Coronary artery (tissue), 2 donors: Measurements from ENCODE around the gene CACNA1C.

Experiments
- DNase-seq: peaks from one replicate; pipeline ENCODE4 v3.0.0-alpha.2; 2017; ENCODE audit warnings: low spot score
- H3K27ac ChIP-seq, 2 donors: fragments of 200-600 bp; sonication (generic); one replicate each; pipeline ENCODE4 v1.5.1; 2016 to 2019
- H3K4me3 ChIP-seq: fragments of 200-600 bp; sonication (generic); 2 replicates; pipeline ENCODE4 v1.5.1; 2016; ENCODE audit warnings: mild to moderate bottlenecking, moderate library complexity
- TF ChIP-seq, protein P1 (sequence below): fragments of 200-600 bp; sonication (generic); IDR thresholded peaks from one replicate; pipeline ENCODE4 v1.5.1; 2019; ENCODE audit warnings: antibody characterized with exemption

CACNA1C gene

DNA sequence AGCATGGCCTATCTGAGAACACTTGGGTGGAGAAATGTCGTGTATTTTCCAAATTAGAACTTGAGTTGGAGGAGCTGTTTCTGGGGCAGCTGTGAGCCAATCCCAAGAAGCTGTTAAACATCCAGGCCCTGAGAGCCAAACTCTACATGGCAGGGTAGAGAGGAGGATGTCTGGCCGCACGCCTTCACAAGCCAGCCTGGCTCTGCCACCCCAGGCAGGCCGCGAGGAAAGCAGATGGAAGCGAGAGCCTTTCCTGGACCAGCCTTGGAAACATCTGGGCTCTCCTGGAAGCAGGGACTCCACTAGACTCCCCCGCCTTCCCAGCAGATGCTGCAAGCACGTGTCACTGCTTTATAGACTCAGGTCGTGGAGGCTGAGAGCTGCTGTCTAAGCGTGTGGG, 429.2 kb downstream of the CACNA1C start:
- H3K27ac ChIP-seq, result no peak overlapping the region
- no peak overlapping the region for H3K4me3 ChIP-seq
- TF ChIP-seq, protein P1, sequence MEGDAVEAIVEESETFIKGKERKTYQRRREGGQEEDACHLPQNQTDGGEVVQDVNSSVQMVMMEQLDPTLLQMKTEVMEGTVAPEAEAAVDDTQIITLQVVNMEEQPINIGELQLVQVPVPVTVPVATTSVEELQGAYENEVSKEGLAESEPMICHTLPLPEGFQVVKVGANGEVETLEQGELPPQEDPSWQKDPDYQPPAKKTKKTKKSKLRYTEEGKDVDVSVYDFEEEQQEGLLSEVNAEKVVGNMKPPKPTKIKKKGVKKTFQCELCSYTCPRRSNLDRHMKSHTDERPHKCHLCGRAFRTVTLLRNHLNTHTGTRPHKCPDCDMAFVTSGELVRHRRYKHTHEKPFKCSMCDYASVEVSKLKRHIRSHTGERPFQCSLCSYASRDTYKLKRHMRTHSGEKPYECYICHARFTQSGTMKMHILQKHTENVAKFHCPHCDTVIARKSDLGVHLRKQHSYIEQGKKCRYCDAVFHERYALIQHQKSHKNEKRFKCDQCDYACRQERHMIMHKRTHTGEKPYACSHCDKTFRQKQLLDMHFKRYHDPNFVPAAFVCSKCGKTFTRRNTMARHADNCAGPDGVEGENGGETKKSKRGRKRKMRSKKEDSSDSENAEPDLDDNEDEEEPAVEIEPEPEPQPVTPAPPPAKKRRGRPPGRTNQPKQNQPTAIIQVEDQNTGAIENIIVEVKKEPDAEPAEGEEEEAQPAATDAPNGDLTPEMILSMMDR, result no peak
- no peak for DNase-seq

DNA sequence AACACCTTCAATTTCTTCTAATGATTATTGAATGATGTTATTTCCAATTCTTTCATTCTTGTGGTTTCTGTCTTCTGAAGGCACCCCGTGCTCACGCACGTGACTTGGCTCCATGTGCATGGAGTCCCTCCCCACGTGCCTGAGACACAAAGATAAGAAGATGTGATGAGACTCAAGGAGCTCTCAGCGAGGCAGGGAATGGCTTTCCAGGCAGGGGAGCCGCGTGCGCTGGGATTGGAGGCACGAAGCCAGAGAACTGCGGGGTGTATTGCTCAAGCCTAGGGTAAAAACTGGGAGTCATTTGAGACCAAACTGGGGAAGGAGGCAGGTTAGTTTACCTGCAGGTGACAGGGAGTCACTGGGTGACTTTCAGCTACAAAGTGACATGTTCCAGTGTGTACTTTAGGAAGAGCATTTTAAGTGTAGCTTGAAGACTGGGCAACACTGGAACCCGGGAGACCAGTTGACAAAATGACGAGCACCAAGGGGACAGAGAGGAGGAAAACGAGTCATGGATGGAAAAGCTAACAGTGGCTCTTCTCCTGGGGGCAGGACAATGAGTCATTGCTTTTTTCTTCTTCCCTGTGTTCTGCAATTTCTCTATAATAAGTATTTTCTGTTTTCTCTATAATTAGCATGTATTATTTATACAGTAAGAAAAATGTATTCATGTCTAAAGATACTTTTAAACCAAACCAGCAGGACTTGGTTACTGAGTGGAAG, 430.3 kb downstream of the CACNA1C start:
- H3K27ac ChIP-seq, result no peak overlapping the region
- no peak for DNase-seq
- no peak overlapping the region for H3K4me3 ChIP-seq
- TF ChIP-seq, protein P1, result no peak

DNA sequence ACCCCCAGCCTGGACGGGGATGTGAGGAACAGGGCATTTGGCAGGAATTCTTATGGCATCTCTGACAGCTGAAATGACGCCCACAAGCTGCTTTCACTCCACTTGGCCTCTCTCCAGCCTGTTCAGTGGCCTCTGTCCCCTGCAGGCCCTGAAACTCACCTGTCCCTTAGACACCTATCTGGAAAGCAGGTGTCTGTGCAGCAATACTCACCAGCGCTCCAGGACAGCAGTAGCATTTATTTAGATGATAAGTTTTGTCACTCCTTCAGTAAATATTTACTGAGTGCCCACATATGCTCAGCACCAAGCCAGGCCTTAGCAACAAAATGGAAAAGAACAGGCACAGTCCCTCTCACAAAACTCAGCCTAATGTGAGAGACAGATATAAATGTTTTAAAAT, 430.9 kb downstream of the CACNA1C start:
- TF ChIP-seq, protein P1, result no peak
- no peak overlapping the region for H3K27ac ChIP-seq
- no peak for DNase-seq

DNA sequence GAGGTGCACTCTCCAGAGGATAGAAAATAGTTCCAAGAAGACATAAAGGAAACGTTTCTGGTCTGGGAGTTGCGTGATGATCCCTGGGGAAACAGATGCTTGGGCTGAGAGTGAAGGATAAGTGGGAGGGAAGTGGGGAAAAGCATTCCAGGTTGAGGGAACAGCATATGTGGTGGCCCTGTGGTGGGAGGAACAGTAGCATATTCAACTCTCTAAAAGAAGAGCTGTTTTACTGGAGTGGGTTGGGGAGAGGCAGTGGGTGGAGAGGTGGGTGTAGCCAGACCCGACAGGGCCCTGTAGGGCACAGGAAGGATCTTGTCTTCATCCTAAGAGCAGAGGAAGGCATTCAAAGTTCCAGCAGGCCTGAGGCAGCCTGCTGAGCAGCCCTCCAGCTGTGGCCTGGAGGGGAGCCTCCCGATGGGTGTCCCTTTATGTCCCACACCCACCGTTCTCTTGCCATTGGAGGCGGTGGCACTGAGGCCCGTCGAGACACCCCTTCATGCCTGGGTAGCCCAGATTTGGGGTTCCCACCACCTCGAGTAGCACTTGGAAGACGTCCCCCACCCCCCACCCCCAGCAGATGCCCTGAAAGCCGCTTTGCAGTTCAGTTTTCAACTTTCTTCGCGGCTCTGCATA, 431.5 kb downstream of the CACNA1C start:
- H3K4me3 ChIP-seq, result no peak overlapping the region
- TF ChIP-seq, protein P1, result no peak
- H3K27ac ChIP-seq, result no peak overlapping the region
- no peak for DNase-seq

More for the DNA sequence above, 430.9 kb downstream of the CACNA1C start:
- H3K4me3 ChIP-seq, result no peak overlapping the region

DNA sequence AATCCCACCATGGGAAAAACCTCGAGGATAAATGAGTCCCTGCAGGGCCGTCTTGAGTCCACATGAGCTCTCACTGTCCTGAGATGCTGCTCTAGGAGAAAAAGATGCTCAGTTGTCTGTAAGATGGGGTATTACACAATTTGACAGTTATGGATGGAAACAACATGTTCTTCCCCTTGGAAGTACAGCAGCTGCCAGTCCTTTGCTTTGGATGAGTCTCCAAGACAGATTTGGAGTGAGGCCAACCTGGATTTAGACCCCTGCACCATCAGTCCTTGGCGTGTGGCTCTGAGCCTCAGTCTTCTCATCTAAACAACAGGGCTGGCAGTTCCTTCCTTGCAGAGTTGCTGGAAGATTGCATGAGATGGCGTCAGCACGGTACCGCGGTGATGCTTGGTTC, 432.9 kb downstream of the CACNA1C start:
- H3K4me3 ChIP-seq, result no peak overlapping the region
- H3K27ac ChIP-seq, result no peak overlapping the region
- no peak for DNase-seq
- TF ChIP-seq, protein P1, result no peak

DNA sequence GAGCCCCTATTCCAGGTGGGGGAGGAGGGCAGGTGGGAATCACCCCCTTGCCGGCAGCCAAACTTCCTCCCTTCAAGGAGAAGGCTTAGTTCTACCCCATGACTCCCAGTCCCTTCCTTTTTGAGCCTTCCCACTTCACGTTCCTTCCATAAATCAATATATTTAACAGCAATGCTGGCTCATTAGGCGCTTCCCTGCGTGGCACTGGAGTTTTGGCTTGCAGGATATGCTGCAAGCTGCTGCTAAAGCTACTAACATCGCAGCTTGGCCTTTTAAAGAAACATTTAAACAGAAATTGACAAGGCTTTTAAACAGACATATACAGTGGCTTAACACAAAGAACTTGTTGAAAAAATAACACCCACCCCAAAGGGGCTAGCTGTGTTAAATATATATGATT, 434.0 kb downstream of the CACNA1C start:
- DNase-seq, result no peak
- Histone ChIP-seq H3K27ac (no peak overlapping the region), H3K4me3 (no peak overlapping the region)
- TF ChIP-seq, protein P1, result no peak

DNA sequence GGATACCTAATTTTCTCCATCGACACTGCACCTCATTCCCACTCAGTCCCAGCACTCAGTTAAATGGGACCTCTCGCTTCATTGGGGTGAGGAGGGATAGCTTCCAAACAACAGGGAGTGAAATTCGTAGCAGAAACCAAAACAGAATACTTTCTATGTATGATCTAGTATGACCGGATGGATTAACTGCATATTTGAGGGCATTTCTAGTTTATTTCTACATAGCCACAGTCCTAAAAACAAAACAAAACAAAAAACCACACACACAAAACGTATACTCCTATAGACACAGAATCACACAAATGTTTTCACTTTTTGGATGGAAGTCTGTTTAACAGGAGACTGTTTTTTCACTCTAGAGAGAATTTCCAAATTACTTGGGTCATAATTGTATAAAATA, 434.5 kb downstream of the CACNA1C start:
- no peak overlapping the region for H3K27ac ChIP-seq
- no peak for DNase-seq
- TF ChIP-seq, protein P1, result no peak
- no peak overlapping the region for H3K4me3 ChIP-seq
